Activated T-helper 2 cell treated with anti-CD3 and anti-CD28 coated beads, Interferon-gamma antibody, Interleukin-2, Interleukin-4, amounts not matched to agents 10 μg/mL and 5 μg/mL and 100 μg/mL, durations not matched to agents 14 hours and 24 hours and 36 hours (primary cell): ENCODE measurements around the gene ATAD3A. TPM values are rescaled to one million over a fixed set of nuclear protein-coding genes. Genes with fewer than 3 reads are reported as not detected.

ENCODE experiments used
- DNase-seq: peaks from one replicate; pipeline ENCODE4 v3.0.0; 2021; ENCODE audit warnings: low spot score
- H3K27ac Mint-ChIP-seq: one replicate; pipeline ENCODE4 v1.8.0; 2021; ENCODE audit warnings: mixed read lengths
- H3K27me3 Mint-ChIP-seq: one replicate; pipeline ENCODE4 v1.8.0; 2021; ENCODE audit warnings: low read depth, mixed read lengths
- H3K36me3 Mint-ChIP-seq: one replicate; pipeline ENCODE4 v1.8.0; 2021; ENCODE audit warnings: low read depth, mixed read lengths
- H3K4me1 Mint-ChIP-seq: one replicate; pipeline ENCODE4 v1.8.0; 2021; ENCODE audit warnings: low read depth, mixed read lengths
- H3K4me3 Mint-ChIP-seq: one replicate; pipeline ENCODE4 v1.8.0; 2021; ENCODE audit warnings: low read depth, mild to moderate bottlenecking, moderate library complexity, mixed read lengths
- H3K9me3 Mint-ChIP-seq: one replicate; pipeline ENCODE4 v1.8.0; 2021; ENCODE audit warnings: mixed read lengths
- intact Hi-C: fragments of 100-400 bp; cut with micrococcal nuclease; formaldehyde crosslinking; loops from one replicate; pipeline ENCODE4 v1.15.1; 2023
- total RNA-seq: library from RNA; stranded (reverse); gene quantifications from 2 replicates; pipeline ENCODE4 v1.2.3, GENCODE V29; 2022

Gene ATAD3A
- total RNA-seq, 1 donor from 2014 or later = 78.5 TPM

GRCh38 chr1:1578371-1578940 is 66.5 kb downstream of the ATAD3A start:
- no peak overlapping the region for H3K4me3 Mint-ChIP-seq
- H3K27ac Mint-ChIP-seq = no peak overlapping the region
- H3K4me1 Mint-ChIP-seq = peaks cover 9% of the 10 kb centered on the region
- intact Hi-C loops = no loop called here
- no peak for DNase-seq
- peaks cover 9% of the 10 kb centered on the region for H3K27me3 Mint-ChIP-seq
- H3K9me3 Mint-ChIP-seq = no peaks in the 10 kb centered on the region
- H3K36me3 Mint-ChIP-seq = peaks cover 5% of the 10 kb centered on the region

- Mint-ChIP-seq H3K4me3 (no peak overlapping the region), H3K4me1 (peaks cover 2% of the 10 kb centered on the region), H3K9me3 (no peaks in the 10 kb centered on the region), H3K36me3 (no peaks in the 10 kb centered on the region), H3K27me3 (peaks cover 11% of the 10 kb centered on the region), H3K27ac (no peak overlapping the region)
- intact Hi-C loops = no loop called here
- DNase-seq = no peak
Observed at GRCh38 chr1:1582585-1583346, 70.8 kb downstream of the ATAD3A start.

- no peak for DNase-seq
- Mint-ChIP-seq H3K4me3 (no peak overlapping the region), H3K4me1 (peaks cover 2% of the 10 kb centered on the region), H3K27ac (no peak overlapping the region), H3K9me3 (no peaks in the 10 kb centered on the region), H3K36me3 (no peaks in the 10 kb centered on the region), H3K27me3 (peaks cover 11% of the 10 kb centered on the region)
- intact Hi-C loops = no loop called here
Observed at GRCh38 chr1:1583347-1584010, 71.5 kb downstream of the ATAD3A start.

Other genes starting within 250 kb of the ATAD3A start
- 79.3 and 81.0 TPM in 2 replicates for gene UBE2J2, start 238.3 kb upstream of the ATAD3A start, total RNA-seq
- gene SCNN1D, start 231.7 kb upstream of the ATAD3A start, total RNA-seq = 3.5 and 4.1 TPM in 2 replicates
- 43.4 and 50.1 TPM in 2 replicates for gene ACAP3, start 204.2 kb upstream of the ATAD3A start, total RNA-seq
- 31.6 and 31.8 TPM in 2 replicates for gene PUSL1, start 203.6 kb upstream of the ATAD3A start, total RNA-seq
- gene INTS11, start 187.5 kb upstream of the ATAD3A start, total RNA-seq = 127 and 138 TPM in 2 replicates
- 12.1 and 13.1 TPM in 2 replicates for gene CPTP, start 187.4 kb upstream of the ATAD3A start, total RNA-seq
- gene TAS1R3, start 180.9 kb upstream of the ATAD3A start, total RNA-seq = 0.32 and 0.44 TPM in 2 replicates
- gene DVL1, start 162.7 kb upstream of the ATAD3A start, total RNA-seq = 53.8 and 60.7 TPM in 2 replicates
- gene MXRA8, start 153.6 kb upstream of the ATAD3A start, total RNA-seq = 0.21 TPM in 1 of 2 replicates, not detected in the other
- 133 TPM in 2 replicates for gene AURKAIP1, start 137.0 kb upstream of the ATAD3A start, total RNA-seq
- 123 and 124 TPM in 2 replicates for gene CCNL2, start 112.8 kb upstream of the ATAD3A start, total RNA-seq
- 143 and 154 TPM in 2 replicates for gene MRPL20, start 104.9 kb upstream of the ATAD3A start, total RNA-seq
- gene ANKRD65, start 90.9 kb upstream of the ATAD3A start, total RNA-seq = not detected in 2 replicates
- 4.0 and 4.7 TPM in 2 replicates for gene VWA1, start 76.5 kb upstream of the ATAD3A start, total RNA-seq
- 0.53 and 0.62 TPM in 2 replicates for gene ATAD3C, start 62.5 kb upstream of the ATAD3A start, total RNA-seq
- gene ATAD3B, start 40.4 kb upstream of the ATAD3A start, total RNA-seq = 68.0 and 70.9 TPM in 2 replicates
- gene TMEM240, start 28.5 kb downstream of the ATAD3A start, total RNA-seq = 0.25 and 0.48 TPM in 2 replicates
- 121 and 123 TPM in 2 replicates for gene SSU72, start 62.7 kb downstream of the ATAD3A start, total RNA-seq
- 10.4 and 11.8 TPM in 2 replicates for gene FNDC10, start 88.0 kb downstream of the ATAD3A start, total RNA-seq
- 30.2 and 32.7 TPM in 2 replicates for gene MIB2, start 103.3 kb downstream of the ATAD3A start, total RNA-seq
- 0.94 and 1.4 TPM in 2 replicates for gene MMP23B, start 120.0 kb downstream of the ATAD3A start, total RNA-seq
- gene CDK11B, start 146.8 kb downstream of the ATAD3A start, total RNA-seq = 32.1 and 32.4 TPM in 2 replicates
- gene SLC35E2B, start 180.6 kb downstream of the ATAD3A start, total RNA-seq = 41.9 and 42.9 TPM in 2 replicates
- gene CDK11A, start 212.2 kb downstream of the ATAD3A start, total RNA-seq = 58.5 and 63.1 TPM in 2 replicates